OCI-LY3 (cell line): ENCODE results near the gene VWC2L.

Source experiments
- EZH2phosphoT487 ChIP-seq: fragments of 200-600 bp; shearing (Covaris generic); IDR thresholded peaks from 2 replicates; pipeline ENCODE4 v1.6.1; 2018; ENCODE audit warnings: antibody characterized with exemption, mixed run types, low read depth
- TF ChIP-seq, protein P1 (sequence below): fragments of 200-600, 300-600 bp; sonication (generic); IDR thresholded peaks from 2 replicates; pipeline ENCODE4 v1.5.1; 2014; ENCODE audit warnings: antibody characterized with exemption, low read length, low read depth

GRCh38 chr2:214504599-214505376, 93.9 kb downstream of the VWC2L start:
- TF ChIP-seq, protein P1, sequence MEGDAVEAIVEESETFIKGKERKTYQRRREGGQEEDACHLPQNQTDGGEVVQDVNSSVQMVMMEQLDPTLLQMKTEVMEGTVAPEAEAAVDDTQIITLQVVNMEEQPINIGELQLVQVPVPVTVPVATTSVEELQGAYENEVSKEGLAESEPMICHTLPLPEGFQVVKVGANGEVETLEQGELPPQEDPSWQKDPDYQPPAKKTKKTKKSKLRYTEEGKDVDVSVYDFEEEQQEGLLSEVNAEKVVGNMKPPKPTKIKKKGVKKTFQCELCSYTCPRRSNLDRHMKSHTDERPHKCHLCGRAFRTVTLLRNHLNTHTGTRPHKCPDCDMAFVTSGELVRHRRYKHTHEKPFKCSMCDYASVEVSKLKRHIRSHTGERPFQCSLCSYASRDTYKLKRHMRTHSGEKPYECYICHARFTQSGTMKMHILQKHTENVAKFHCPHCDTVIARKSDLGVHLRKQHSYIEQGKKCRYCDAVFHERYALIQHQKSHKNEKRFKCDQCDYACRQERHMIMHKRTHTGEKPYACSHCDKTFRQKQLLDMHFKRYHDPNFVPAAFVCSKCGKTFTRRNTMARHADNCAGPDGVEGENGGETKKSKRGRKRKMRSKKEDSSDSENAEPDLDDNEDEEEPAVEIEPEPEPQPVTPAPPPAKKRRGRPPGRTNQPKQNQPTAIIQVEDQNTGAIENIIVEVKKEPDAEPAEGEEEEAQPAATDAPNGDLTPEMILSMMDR = no peak
- TF ChIP-seq EZH2phosphoT487 = no peak
